HG03064 (cell line): ENCODE data around the gene ZNF141.
"Not testable (repeated sequence)": the region's sequence is repeated elsewhere in the genome, so short reads cannot be mapped to it uniquely, and the experiment has no call there.

Experiments
- ATAC-seq: cut with Tn5 transposase; IDR thresholded peaks from one replicate; pipeline ENCODE4 v1.9.1; 2021; ENCODE audit warnings: low read depth; ENCODE audit not compliant: unreplicated experiment

ZNF141 gene

GRCh38 chr4:384311-385010 lies 46.8 kb downstream of the ZNF141 start:
- ATAC-seq = no peak

GRCh38 chr4:385934-386707 lies 48.5 kb downstream of the ZNF141 start:
- no peak for ATAC-seq

- ATAC-seq = no peak
Observed at GRCh38 chr4:386708-387105, 49.1 kb downstream of the ZNF141 start.

GRCh38 chr4:404006-404405 lies 66.4 kb downstream of the ZNF141 start:
- no peak for ATAC-seq

GRCh38 chr4:408321-408720 lies 70.7 kb downstream of the ZNF141 start:
- not testable (repeated sequence) for ATAC-seq

GRCh38 chr4:422587-422986 lies 85.0 kb downstream of the ZNF141 start:
- no peak for ATAC-seq
